ENCODE results near the gene PCDH9.
A peak's percentile ranks its signal among the peaks of the same experiment; 100 is the strongest.
"Not testable (repeated sequence)": the region's sequence is repeated elsewhere in the genome, so short reads cannot be mapped to it uniquely, and the experiment has no call there.

PCDH9 gene

DNA sequence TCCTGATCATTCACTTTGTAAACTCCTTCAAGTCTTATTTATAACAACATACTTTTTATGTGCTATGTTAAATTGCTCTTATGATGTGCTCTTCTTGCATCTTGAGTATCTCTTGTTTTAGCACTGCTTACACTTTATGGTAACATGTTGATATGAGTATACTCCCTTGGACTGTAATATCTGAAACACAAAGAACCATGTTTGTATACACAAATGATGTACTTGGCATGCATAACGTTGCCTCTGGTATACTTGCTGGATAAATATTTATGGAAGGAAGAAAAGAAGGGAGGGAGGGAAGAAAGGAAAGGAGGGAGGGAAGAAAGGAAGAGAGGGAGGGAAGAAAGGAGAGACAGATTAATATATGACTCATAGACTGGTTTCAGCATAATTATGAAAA, 333.2 kb downstream of the PCDH9 start:
- no peak for DNase-seq

- DNase-seq: no peak
Observed at GRCh38 chr13:66895780-66896179, 334.4 kb downstream of the PCDH9 start.

GRCh38 chr13:66895320-66895719, 334.8 kb downstream of the PCDH9 start:
- no peak for DNase-seq

- peak in 2 of 4 experiments; percentile 0 for DNase-seq
Observed at GRCh38 chr13:66888698-66889097, 341.4 kb downstream of the PCDH9 start.

DNA sequence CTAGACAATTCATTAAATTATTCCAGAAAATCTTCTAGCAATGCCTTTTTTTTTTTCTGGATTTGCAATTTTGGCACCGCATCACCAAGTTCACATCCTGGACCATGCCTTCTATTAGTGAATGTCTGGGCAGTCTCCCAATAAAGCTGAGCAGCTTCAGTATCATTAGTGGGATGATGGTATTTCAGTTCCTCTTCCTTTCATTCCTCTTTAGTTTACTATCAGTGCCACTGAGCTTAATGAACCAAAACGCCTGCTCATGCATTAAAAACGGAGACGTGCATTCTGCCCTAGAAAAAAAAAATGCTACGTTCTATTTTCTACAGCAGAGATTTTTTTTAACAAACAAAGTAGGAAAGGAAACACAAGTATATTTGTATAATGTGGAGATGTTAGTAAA, 343.0 kb downstream of the PCDH9 start:
- DNase-seq: no peak

- no peak for DNase-seq
Observed at GRCh38 chr13:66886264-66886663, 343.9 kb downstream of the PCDH9 start.

DNA sequence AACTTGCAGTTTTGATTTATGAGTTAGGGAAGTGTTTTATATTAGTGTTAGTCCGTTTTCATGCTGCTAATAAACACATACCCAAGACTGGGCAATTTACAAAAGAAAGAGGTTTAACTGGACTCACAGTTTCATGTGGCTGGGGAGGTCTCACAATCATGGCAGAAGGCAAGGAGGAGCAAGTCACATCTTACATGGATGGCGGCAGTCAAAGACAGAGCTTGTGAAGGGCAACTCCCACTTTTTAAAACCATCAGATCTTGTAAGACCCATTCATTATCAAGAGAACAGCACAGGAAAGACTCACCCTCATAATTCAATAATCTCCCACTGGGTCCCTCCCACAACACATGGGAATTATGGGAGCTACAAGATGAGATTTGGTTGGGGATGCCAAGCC, 349.0 kb downstream of the PCDH9 start:
- not testable (repeated sequence) for DNase-seq

- DNase-seq: no peak
Observed at GRCh38 chr13:66879988-66880387, 350.1 kb downstream of the PCDH9 start.

DNA sequence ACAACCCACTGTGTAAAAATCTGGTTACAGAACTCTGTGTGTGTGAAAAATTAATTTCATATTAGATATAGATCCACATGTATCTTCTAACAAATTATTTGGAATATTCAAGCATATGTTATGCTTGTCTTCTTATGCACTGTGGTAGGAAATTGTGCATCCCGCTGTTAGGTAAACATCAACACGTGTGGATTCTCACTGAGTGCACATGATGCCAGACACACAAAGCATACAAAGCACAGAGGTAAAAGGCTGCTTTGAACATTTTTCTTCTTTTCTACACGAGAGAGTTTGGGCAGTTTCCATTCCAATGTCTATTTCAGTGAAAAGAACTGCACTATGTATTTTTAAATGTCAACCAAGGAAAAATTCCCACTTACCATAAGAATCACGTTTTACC, 354.9 kb downstream of the PCDH9 start:
- DNase-seq: no peak

GRCh38 chr13:66864627-66865026, 365.5 kb downstream of the PCDH9 start:
- DNase-seq: no peak

DNA sequence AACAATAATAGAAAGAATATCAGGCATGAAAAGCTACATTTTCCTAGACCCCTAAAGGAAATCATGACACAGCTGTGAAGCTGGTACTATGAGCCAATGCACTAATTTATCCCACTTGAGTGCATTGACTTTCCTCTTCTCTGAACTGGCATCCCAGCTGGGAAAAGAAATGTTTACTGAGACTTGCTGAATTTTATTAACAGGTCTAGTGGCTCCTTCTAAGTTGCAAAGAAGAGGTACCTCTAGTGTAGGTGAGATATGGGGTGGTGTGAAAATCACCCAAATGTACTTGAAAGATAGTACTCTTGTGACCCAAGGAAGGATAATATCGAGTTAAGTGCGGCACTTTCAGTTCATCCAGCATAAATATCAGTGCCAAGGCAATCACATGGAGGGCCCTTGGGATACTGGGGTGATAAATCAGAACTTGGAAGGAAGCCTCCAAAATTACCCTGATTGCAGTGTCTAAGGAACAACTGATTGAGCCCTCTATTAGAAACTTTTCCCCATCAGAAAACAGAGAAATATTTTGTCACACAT, 369.2 kb downstream of the PCDH9 start:
- no peak for DNase-seq

DNA sequence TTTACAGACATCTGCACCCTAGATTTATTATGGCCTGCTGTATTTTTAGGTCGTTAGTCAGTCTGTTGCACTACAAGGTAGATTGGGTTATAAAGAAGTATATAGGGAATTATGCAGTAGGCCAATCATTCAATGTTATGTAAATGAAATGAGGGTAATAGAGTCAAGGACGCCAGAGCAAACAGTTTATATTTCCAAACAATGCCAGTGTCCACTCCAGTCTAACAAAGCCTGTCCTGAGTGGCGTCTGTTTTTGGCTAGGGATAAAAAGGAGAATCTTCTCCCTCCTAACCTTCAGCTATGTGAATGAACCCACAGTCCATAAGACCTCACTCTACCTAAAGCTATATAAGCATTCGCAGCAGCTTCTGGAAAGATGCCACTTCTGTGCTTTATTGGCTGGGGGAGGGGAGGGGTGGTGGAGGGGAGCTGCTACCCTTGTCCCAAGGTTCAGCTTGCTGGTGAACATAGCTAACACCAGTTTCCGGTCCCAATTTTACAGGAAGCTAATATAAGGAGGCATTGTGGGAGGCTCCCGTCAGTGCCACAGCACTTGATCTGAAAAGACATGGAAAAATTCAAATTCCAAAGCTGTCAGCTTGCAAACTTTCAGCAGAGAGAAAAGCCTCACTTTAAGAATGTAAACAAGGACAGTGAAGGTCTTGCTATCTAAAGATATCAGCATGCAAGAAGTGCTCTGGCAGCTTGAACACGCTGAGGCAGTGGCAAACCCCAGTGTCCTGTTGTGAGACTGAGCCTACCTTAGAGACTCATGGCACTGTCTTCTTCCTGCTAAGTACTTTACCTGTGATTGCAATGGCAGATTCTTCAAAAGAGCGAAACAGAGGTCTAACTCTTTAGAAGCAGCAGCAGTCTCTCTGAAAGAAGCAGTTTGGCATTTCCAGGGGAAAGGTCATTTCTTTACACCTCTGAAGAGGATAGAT, 369.9 kb downstream of the PCDH9 start:
- DNase-seq: no peak

GRCh38 chr13:66859078-66859477, 371.1 kb downstream of the PCDH9 start:
- DNase-seq: peak in 2 of 4 experiments; percentile 12 to 15

DNA sequence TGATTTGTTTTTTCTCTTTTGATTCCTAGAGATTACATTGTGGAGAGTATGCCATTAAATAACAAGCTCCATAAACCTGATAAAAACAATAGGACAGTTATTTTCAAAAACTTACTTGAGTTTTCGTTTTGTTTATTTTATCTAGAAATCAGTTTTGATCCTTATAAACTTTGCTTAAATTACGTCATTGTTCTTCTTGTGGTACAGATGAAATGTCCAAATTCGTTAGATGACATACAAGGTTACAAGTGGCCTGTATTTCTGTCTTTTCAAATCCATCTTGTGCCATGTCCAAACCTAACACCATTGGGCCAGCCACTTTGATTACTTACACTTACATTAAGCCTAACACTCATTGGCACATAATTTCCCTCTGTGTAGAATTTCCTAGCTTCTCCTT, 372.0 kb downstream of the PCDH9 start:
- DNase-seq: no peak

DNA sequence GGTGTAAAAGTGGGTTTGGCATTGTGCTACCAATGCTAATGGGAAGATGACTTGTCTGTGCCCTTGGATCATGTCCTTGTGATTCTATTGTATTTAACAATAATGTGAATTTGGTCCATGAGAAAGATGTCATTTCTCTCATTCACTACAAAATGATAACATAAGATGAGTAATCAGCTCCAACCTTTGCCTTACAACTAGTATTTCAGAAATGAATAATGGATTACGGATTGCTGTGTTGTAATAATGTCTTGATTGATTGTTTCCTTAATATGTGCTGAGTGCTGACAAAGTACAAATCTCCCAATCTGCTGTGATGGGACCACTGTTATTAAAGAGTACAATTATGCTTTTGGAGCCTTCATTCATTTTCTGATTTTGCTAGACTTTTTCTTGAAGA, 375.0 kb downstream of the PCDH9 start:
- DNase-seq: no peak

DNA sequence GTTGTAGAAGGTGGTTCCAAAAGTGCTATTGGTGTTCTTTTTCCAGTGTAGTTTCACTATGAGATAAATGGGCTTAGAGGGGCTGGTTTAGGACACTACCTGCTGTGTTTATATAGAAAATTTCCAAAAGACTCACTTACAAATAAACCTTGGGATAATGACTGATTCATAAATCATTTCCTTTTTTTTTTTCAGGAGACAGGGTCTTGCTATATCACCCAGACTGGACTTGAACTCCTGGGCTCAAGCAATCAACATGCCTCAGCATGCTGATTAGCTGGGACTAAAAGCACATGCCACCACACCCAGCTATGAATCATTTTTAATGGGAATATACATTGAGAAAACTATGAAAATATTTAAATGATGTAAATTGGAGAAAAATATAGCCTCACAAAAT, 376.6 kb downstream of the PCDH9 start:
- DNase-seq: no peak

GRCh38 chr13:66849706-66850105, 380.4 kb downstream of the PCDH9 start:
- DNase-seq: no peak

GRCh38 chr13:66847541-66847940, 382.6 kb downstream of the PCDH9 start:
- no peak for DNase-seq

GRCh38 chr13:66845393-66845792, 384.7 kb downstream of the PCDH9 start:
- no peak for DNase-seq

DNA sequence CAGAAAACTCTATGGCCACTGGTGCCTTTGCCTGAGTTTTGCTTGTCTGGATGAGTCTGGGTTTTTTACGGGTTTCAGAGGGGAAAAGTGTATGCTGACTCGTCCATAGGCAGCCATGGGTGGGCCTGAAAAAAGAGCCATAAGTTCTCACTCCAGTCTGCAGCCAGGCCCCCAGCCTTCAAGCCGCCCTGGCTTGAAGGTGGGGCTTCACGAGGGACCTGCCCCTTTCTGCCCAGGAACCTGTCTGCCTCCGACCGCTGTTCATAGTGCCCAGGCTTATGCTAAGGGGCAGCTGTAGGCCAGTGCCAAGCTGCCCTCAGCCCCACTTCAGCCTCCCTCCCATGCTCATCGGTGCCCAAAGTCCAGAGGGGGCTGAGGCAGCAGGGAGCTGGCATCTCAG, 385.2 kb downstream of the PCDH9 start:
- no peak for DNase-seq

- no peak for DNase-seq
Observed at GRCh38 chr13:66842766-66843165, 387.4 kb downstream of the PCDH9 start.

DNA sequence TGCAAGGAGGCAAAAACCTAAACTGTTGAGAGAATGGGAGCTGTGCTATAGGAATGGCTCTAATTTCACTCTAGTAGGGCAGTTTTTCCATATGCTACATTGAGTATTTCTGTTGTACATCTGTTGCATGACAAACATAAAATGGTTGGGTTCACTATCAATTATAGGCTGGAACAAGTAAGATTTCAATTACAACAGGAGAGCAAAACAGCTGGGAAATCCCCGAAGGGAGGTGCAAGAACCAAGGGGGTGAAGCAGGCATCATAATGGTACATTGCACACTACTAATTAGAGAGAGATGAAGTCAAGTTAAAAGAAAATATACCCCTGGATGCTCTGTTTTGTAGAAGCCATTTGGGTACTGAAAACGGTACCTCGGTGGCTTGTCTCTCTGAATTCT, 389.5 kb downstream of the PCDH9 start:
- DNase-seq: no peak

GRCh38 chr13:66837246-66837645, 392.9 kb downstream of the PCDH9 start:
- no peak for DNase-seq

- DNase-seq: no peak
Observed at GRCh38 chr13:66835040-66835628, 395.0 kb downstream of the PCDH9 start.
